ENCODE measurements around the gene RGS7BP. TPM values are rescaled to one million over a fixed set of nuclear protein-coding genes. Genes with fewer than 3 reads are reported as not detected.

The RGS7BP gene
- total RNA-seq = 0.32 and 1.1 TPM in 2 replicates

GRCh38 chr5:64505769-64506566, at the start of gene RGS7BP:
TSS of gene RGS7BP (plus strand) at chr5:64506015. CDS start at chr5:64506625, 610 bp downstream.

Other genes with a start within 250 kb of the RGS7BP start
- not detected in 2 replicates for gene SHISAL2B, start 184.5 kb downstream of the RGS7BP start, total RNA-seq